GM12892 (cell line): Measurements from ENCODE around the gene SAMD13.

Experiments
- POLR2A ChIP-seq: IDR thresholded peaks from 2 replicates; pipeline ENCODE4 v1.6.1; 2011; ENCODE audit warnings: low read depth, low read length, control low read depth
- POLR2AphosphoS5 ChIP-seq: IDR thresholded peaks from 2 replicates; pipeline ENCODE4 v1.6.1; 2011; ENCODE audit warnings: low read depth, low read length, control low read depth
- TAF1 ChIP-seq: IDR thresholded peaks from 2 replicates; pipeline ENCODE4 v1.6.1; 2011; ENCODE audit warnings: low read depth, mild to moderate bottlenecking, control low read depth, low read length, borderline replicate concordance

DNA sequence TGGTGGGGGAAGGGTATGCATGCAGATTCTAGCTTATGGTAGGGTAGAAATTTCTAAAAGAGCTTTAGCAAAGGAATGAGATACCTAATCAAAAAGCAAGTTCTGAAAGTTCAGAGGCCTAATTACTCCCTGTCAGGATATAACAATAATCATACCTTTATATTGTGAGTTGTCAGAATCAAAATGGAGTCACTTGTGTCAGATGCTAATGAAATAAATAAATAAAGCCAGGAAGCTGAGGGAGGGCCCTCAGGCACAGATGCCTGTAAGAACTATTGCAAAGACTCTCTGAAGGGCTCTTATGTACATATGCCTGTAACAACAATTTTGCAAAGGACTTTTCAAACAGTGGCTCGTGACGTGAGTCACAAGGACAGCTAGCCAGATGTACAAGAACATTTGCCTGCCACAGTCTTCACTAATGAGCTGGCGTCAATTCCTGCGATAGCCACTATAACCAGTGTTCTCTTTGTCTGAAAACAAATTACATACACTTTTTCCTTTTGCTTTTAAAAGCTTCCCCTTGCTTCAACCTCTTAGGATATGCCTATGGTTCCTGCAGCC lies 69.4 kb downstream of the SAMD13 start:
- no peak for TF ChIP-seq POLR2A
- no peak for TF ChIP-seq TAF1
- no peak for TF ChIP-seq POLR2AphosphoS5
